Measurements from ENCODE around the gene ARMC10.
"Not testable (repeated sequence)": the region's sequence is repeated elsewhere in the genome, so short reads cannot be mapped to it uniquely, and the experiment has no call there.

ARMC10 gene

DNA sequence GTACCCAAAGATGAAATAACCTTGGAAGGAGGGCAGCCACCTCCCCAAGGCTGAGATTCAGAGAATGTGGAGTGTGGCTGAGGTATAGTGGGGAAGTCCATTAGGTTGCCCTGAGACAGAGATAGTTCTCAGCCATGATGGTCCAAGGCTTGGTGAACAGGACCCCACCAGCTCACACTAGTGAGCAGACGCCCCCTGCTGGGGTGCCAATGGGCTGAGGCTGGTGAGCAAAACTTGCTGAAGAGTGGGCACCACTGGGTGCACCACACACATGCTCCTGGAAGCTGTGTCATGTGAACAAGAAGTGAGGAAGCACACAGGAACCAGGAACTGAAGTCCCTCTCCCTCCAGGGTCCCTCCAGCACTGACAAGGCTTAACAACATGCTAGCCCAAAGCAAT, 9.3 kb upstream of the ARMC10 start:
- Mint-ChIP-seq H3K9me3 (no peaks in the 10 kb centered on the region), H3K36me3 (ENCODE audit: low read depth) (no peaks in the 10 kb centered on the region), H3K4me3 (no peak overlapping the region), H3K27me3 (ENCODE audit: low read depth) (peaks cover 11% of the 10 kb centered on the region), H3K4me1 (ENCODE audit: low read depth) (no peaks in the 10 kb centered on the region), H3K27ac (no peak overlapping the region)
- peak; percentile 29 for DNase-seq (ENCODE audit: low spot score)

DNA sequence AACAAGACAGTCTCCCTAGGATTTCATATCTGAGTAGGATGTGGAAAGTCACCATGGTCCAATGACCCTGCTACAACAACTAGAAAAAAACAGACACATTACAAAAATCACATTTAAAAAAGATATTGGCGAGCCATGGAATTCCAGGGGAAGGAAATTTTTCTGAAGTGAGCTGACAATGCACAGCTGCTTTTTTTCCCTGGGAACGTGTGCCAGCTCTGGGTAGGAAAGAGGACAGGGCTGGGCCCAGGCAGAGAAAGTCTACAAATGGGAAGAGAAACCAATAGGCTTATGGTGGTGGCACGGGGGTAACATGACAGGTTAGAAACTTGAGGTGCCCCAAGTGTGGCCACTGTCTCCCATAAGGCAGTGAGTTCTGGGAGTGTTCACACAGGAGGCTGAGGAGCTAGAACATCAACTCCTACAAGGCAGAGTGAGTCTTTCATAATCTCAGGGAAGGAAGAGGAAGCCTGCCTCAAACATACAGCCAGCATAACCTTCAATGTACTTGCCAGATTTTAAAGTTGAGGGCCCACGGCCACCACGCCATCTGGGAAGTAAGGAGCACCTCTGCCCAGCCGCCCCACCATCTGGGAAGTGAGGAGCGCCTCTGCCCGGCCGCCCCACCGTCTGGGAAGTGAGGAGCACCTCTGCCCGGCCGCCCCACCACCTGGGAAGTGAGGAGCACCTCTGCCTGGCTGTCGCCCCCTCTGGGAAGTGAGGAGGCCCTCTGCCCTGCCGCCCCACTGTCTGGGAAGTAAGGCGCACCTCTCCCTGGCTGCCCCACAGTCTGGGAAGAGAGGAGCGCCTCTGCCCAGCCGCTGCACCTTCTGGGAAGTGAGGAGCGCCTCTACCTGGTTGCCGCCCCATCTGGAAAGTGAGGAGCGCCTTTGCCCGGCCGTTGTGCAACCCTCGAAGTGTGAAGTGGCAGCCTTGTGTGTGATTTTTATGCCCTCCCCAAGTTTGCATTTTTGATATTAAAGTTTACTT, 6.2 kb upstream of the ARMC10 start:
- no peaks in the 10 kb centered on the region for H3K9me3 Mint-ChIP-seq
- no peak overlapping the region for H3K27ac Mint-ChIP-seq
- no peak for DNase-seq (ENCODE audit: low spot score)
- no peak overlapping the region for H3K4me3 Mint-ChIP-seq
- peaks cover under 1% of the 10 kb centered on the region for H3K4me1 Mint-ChIP-seq (ENCODE audit: low read depth)
- no peaks in the 10 kb centered on the region for H3K36me3 Mint-ChIP-seq (ENCODE audit: low read depth)
- peaks cover 7% of the 10 kb centered on the region for H3K27me3 Mint-ChIP-seq (ENCODE audit: low read depth)

DNA sequence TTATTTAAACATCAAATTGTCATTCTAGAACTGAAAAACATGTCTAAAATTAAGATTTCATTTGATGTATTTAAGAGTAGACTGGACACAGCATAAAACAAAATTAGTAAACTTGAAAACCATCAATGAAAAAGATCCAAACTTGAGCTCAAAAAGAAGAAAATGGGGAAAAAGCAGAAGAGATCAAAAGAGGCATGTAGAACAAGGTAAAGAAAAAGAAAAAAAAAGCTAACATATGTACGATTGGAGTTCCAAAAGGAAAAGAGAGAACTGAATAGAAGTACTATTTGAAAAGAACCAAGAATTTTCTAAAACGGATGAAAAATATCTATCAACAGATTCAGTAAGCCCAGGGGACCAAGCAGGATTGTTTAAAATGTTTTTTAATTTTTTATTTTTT, 3.9 kb upstream of the ARMC10 start:
- Mint-ChIP-seq H3K27ac (no peak overlapping the region), H3K27me3 (ENCODE audit: low read depth) (peaks cover 7% of the 10 kb centered on the region), H3K36me3 (ENCODE audit: low read depth) (no peaks in the 10 kb centered on the region), H3K9me3 (no peaks in the 10 kb centered on the region), H3K4me1 (ENCODE audit: low read depth) (peaks cover 15% of the 10 kb centered on the region), H3K4me3 (no peak overlapping the region)
- DNase-seq (ENCODE audit: low spot score), result no peak

DNA sequence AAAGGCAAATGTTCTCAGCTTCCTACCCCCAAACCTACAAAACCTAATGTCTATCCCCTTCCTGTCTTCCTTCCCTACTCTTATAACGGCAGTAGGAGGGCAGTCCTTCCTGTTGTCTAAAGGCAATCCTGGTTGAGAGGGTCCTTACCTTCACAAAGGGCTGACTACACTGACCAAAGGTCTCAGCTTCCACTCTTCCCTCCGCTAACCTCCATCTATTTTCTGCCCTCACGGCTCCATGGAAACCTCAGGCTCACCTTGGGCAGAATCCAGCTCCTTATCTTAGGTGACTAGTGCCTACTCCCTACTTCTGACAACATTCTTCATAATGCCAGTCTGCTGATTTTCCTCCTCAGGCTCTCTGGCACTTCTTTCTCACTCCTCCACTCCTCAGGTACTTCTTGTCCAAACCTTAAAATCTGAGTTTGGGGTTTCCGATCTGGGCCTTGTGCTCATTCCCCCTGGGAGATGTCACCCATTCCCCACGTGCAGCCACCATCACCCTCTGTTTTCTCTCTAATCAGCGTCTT, 886 bp upstream of the ARMC10 start:
- Mint-ChIP-seq H3K4me3 (peak overlapping the region; percentile 94), H3K27me3 (ENCODE audit: low read depth) (no peaks in the 10 kb centered on the region), H3K36me3 (ENCODE audit: low read depth) (peaks cover 4% of the 10 kb centered on the region), H3K27ac (peak overlapping the region; percentile 86), H3K9me3 (no peaks in the 10 kb centered on the region), H3K4me1 (ENCODE audit: low read depth) (peaks cover 22% of the 10 kb centered on the region)
- DNase-seq (ENCODE audit: low spot score), result no peak

DNA sequence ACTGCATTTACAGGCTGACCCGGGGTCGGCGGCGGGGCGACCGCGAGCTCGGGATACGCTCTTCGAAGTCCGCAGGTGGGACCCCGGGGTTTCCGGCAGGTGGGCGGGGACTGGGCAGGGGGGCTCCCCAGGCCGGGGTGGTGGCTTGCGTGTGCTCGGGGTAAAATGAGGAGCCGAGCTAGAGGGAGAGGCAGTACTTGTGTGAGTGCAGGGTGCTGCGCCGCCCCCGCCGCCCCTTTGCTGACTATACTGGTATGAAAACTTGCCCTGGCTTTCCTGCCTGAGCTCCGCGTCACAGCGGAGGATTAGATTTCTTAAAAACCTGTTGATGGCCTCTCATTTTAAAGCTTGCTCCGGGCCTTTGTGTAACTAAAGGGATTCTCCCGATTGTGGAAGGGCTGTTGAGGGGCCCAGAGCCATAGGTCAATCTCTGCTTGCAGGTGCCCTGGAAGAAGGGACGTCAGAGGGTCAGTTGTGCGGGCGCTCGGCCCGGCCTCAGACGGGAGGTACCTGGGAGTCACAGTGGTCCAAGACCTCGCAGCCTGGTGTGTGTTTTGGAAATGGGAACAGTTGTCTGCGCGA, 488 bp downstream of the ARMC10 start:
- Mint-ChIP-seq H3K4me3 (peak overlapping the region; percentile 94), H3K9me3 (no peaks in the 10 kb centered on the region), H3K27ac (peak overlapping the region; percentile 89), H3K4me1 (ENCODE audit: low read depth) (peaks cover 22% of the 10 kb centered on the region), H3K36me3 (ENCODE audit: low read depth) (peaks cover 8% of the 10 kb centered on the region), H3K27me3 (ENCODE audit: low read depth) (no peaks in the 10 kb centered on the region)
- DNase-seq (ENCODE audit: low spot score), result peak; percentile 78

DNA sequence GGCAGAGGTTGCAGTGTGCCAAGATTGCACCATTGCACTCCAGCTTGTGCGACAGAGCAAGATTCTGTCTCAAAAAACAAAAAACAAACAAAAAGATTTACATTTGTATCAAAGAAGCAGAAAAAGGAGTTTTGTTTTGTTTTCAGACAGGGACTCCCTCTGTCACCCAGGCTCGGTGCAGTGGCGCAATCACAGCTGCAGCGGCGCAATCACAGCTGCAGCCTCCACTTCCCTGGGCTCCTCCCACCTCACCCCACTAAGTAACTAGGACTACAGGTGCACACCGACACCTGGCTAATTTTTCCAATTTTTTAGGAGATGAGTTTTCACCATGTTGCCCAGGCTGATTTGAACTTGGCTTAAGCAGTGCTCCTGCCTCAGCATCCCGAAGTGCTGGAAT, 1.8 kb downstream of the ARMC10 start:
- no peak for DNase-seq (ENCODE audit: low spot score)
- Mint-ChIP-seq H3K4me3 (no peak overlapping the region), H3K36me3 (ENCODE audit: low read depth) (peaks cover 8% of the 10 kb centered on the region), H3K9me3 (no peaks in the 10 kb centered on the region), H3K4me1 (ENCODE audit: low read depth) (peaks cover 22% of the 10 kb centered on the region), H3K27ac (no peak overlapping the region), H3K27me3 (ENCODE audit: low read depth) (no peaks in the 10 kb centered on the region)

DNA sequence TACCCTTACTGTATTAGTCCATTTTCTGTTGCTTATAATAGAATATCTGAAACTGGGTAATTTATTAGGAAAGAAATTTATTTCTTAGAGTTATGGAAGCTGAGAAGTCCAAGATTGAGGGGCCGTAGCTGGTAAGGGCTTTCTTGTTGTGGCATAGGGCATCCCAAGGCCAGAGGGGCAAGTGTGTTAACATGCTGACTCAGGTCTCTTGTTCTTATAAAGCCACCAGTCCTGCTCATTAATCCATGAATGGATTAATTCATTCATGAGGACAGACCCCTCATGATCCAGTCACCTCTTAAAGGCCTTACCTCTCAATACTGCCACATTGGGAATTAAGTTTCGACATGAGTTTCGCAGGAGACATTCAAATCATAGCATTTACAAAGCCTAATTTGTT, 2.4 kb downstream of the ARMC10 start:
- H3K9me3 Mint-ChIP-seq, result no peaks in the 10 kb centered on the region
- DNase-seq (ENCODE audit: low spot score), result no peak
- peaks cover 22% of the 10 kb centered on the region for H3K4me1 Mint-ChIP-seq (ENCODE audit: low read depth)
- no peak overlapping the region for H3K27ac Mint-ChIP-seq
- peaks cover 8% of the 10 kb centered on the region for H3K36me3 Mint-ChIP-seq (ENCODE audit: low read depth)
- no peak overlapping the region for H3K4me3 Mint-ChIP-seq
- no peaks in the 10 kb centered on the region for H3K27me3 Mint-ChIP-seq (ENCODE audit: low read depth)

DNA sequence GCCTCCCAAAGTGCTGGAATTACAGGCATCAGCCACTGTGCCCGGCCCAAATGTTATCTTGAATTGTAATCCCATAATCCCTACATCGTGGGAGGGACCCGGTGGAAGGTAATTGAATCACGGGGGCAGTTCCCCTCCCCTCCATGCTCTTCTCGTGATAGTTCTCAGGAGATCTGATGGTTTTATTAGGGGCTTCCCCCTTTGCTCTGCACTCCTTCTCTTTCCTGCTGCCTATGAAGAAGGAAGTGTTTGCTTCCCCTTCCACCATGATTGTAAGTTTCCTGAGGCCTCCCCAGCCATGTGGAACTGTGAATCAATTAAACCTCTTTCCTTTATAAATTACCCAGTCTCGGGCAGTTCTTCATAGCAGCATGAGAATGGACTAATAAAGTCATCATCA, 3.3 kb downstream of the ARMC10 start:
- not testable (repeated sequence) for H3K27ac Mint-ChIP-seq; DNase-seq (ENCODE audit: low spot score); H3K27me3 Mint-ChIP-seq (ENCODE audit: low read depth); H3K4me3 Mint-ChIP-seq; H3K36me3 Mint-ChIP-seq (ENCODE audit: low read depth); H3K9me3 Mint-ChIP-seq
- H3K4me1 Mint-ChIP-seq (ENCODE audit: low read depth), result peaks cover 22% of the 10 kb centered on the region

DNA sequence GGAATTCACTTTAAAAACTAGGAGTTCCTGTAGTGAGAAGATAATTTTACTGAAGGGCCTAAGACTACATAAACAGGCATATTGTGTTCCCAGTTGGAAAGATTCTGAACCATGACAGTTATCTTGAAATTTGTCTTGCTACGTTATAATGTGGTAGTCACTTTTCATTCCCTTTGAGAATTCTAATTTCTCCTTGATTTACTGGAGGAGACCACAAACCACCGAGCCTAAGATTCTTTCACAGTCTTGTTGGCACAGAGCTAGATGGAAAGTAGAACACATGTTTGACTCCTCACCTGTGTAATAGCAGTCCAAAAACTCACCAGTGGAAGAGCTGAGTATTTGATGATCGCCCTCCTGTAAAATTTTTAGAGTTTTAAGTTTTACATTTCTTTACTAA, 4.9 kb downstream of the ARMC10 start:
- no peaks in the 10 kb centered on the region for H3K9me3 Mint-ChIP-seq
- H3K27me3 Mint-ChIP-seq (ENCODE audit: low read depth), result no peaks in the 10 kb centered on the region
- no peak for DNase-seq (ENCODE audit: low spot score)
- H3K27ac Mint-ChIP-seq, result no peak overlapping the region
- peaks cover 12% of the 10 kb centered on the region for H3K4me1 Mint-ChIP-seq (ENCODE audit: low read depth)
- H3K4me3 Mint-ChIP-seq, result no peak overlapping the region
- peaks cover 8% of the 10 kb centered on the region for H3K36me3 Mint-ChIP-seq (ENCODE audit: low read depth)

DNA sequence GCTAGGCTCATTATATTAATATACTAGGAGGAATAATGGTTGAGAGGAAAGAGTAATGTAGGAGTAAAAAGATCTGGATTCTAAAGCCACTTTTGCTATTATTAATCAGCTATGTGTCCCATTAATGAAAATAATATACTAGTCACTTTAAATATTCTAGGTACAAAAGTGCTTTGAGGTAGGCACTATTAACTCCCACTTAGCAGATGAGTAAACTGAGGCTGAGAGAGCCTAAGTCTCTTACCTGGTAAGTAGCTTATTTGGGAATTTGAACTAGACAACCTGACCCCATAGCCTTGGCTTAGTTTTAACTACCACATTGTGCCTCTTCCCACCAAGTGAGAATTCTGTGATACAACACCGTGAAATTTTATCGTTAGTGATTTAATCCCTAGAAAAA, 6.0 kb downstream of the ARMC10 start:
- H3K4me1 Mint-ChIP-seq (ENCODE audit: low read depth), result peaks cover 7% of the 10 kb centered on the region
- H3K27me3 Mint-ChIP-seq (ENCODE audit: low read depth), result no peaks in the 10 kb centered on the region
- H3K27ac Mint-ChIP-seq, result no peak overlapping the region
- H3K36me3 Mint-ChIP-seq (ENCODE audit: low read depth), result peaks cover 10% of the 10 kb centered on the region
- DNase-seq (ENCODE audit: low spot score), result no peak
- no peak overlapping the region for H3K4me3 Mint-ChIP-seq
- no peaks in the 10 kb centered on the region for H3K9me3 Mint-ChIP-seq

DNA sequence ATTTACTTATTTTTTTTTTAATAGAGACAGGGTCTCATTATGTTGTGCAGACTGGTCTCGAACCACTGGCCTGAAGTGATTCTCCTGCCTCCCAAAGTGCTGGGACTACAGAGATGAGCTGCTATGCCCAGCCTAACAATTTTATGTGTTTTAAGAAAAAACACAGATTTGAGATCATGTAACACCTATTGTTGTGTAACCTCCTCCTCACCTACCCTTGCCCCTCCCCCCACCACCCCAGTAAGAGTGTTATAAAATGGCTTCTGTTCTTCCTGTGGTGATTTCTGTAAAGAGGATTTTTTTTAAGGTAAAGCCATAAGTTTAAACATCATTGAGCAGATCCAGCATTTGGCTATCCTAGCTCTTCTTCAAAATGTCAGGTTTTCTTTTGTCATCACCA, 7.6 kb downstream of the ARMC10 start:
- no peaks in the 10 kb centered on the region for H3K9me3 Mint-ChIP-seq
- peaks cover 4% of the 10 kb centered on the region for H3K4me1 Mint-ChIP-seq (ENCODE audit: low read depth)
- H3K36me3 Mint-ChIP-seq (ENCODE audit: low read depth), result peaks cover 13% of the 10 kb centered on the region
- no peaks in the 10 kb centered on the region for H3K27me3 Mint-ChIP-seq (ENCODE audit: low read depth)
- no peak overlapping the region for H3K27ac Mint-ChIP-seq
- H3K4me3 Mint-ChIP-seq, result no peak overlapping the region
- no peak for DNase-seq (ENCODE audit: low spot score)

DNA sequence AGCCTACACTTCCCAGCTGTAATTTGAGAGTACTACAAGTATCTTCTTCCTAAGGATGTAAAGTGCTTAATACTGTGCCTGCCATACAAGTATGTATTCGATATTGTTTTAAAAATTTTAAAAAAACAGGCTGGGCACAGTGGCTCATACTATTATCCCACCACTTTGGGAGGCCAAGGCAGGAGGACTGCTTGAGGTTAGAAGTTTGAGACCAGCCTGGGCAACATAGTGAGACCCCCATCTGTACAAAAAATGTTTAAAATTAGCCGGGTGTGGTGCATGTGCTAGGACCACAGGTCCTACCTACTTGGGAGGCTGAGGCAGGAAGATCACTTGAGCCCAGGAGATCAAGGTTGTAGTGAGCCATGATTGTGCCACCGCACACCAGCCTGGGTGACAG, 8.3 kb downstream of the ARMC10 start:
- no peaks in the 10 kb centered on the region for H3K27me3 Mint-ChIP-seq (ENCODE audit: low read depth)
- no peaks in the 10 kb centered on the region for H3K9me3 Mint-ChIP-seq
- DNase-seq (ENCODE audit: low spot score), result no peak
- H3K36me3 Mint-ChIP-seq (ENCODE audit: low read depth), result peaks cover 15% of the 10 kb centered on the region
- H3K4me3 Mint-ChIP-seq, result no peak overlapping the region
- H3K4me1 Mint-ChIP-seq (ENCODE audit: low read depth), result no peaks in the 10 kb centered on the region
- H3K27ac Mint-ChIP-seq, result no peak overlapping the region

DNA sequence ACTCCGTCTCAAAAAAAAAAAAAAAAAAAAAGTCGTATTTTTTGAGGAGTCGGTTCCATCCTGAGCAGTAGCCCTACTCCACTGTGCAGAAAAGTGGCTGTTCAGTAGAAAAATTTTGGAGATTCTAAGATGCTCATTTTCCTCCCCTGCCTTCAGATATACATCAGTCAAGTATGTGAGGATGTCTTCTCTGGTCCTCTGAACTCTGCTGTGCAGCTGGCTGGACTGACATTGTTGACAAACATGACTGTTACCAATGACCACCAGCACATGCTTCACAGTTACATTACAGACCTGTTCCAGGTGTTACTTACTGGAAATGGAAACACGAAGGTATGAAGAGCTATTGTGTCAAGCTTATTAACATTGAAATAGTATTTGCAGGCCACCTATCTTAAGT, 17.4 kb downstream of the ARMC10 start:
- H3K4me1 Mint-ChIP-seq (ENCODE audit: low read depth); H3K27ac Mint-ChIP-seq; H3K27me3 Mint-ChIP-seq (ENCODE audit: low read depth); H3K4me3 Mint-ChIP-seq; H3K9me3 Mint-ChIP-seq; DNase-seq (ENCODE audit: low spot score): not testable (repeated sequence)
- H3K36me3 Mint-ChIP-seq (ENCODE audit: low read depth), result peaks cover 40% of the 10 kb centered on the region

DNA sequence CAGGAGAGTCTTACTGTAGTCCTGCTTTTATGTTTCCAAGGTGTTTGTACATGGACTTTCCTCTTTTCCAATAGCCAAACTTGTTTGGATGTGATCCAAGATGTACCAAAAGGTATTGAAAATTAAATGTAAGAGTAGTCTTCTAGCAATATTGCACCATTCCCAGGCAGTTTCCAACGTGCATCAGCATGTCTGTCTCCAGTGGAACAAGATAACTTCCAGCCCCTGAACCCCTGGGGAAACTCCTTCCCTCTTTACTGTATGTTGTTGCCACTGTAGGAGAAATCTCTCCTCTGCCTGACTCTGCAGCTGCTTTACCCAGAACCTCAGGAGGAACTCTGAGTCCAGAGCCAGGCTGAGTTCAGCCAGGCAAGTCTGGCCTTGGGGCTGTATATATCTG, 18.5 kb downstream of the ARMC10 start:
- Mint-ChIP-seq H3K4me1 (ENCODE audit: low read depth) (no peaks in the 10 kb centered on the region), H3K27ac (no peak overlapping the region), H3K27me3 (ENCODE audit: low read depth) (no peaks in the 10 kb centered on the region), H3K9me3 (no peaks in the 10 kb centered on the region), H3K4me3 (no peak overlapping the region), H3K36me3 (ENCODE audit: low read depth) (peaks cover 37% of the 10 kb centered on the region)
- no peak for DNase-seq (ENCODE audit: low spot score)
